Activated T-cell treated with anti-CD3 and anti-CD28 coated beads for 4 hours (primary cell): ENCODE measurements around the gene ENO1.
"Not testable (repeated sequence)": the region's sequence is repeated elsewhere in the genome, so short reads cannot be mapped to it uniquely, and the experiment has no call there.

ENCODE experiments used
- DNase-seq: peaks from one replicate; pipeline ENCODE4 v3.0.0-alpha.2; 2020

Gene ENO1

DNA sequence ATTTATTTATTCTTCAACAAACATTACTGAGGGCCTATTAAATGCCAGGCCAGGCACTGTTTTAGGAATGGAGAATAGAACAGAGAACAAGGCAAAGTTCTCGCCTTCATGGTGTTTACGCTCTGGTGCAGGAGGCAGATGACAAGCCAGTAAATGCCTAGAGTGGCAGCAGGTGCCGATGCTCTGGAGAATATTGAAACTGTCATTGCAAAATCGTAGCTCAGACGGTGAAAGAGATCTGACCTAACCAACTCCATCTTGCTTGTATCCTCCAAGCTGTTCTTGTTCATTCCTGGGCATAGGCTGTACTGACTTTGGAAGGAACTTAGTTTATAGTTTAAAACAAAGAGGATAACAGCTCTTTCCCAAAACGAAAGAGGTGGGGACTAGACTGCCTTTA lies 13.5 kb upstream of the ENO1 start:
- no peak for DNase-seq

DNA sequence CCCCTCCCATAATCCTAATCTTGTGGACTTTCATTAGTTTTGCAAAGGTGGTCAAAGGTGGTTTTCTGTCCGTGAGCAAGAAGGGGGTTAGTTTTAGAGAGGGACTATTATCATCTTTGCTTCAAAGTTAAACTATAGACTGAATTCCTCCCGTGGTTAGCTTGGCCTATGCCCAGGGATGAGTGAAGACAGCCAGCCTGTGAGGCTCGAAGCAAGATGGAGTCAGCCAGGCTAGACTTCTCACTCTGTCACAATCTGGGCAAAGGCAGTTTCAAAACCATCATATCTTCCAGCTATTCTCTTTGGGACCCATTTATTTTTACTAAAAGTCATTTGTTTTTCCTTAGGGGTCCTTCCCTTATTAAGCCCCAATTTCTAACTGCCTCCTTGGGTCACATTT lies 12.9 kb upstream of the ENO1 start:
- DNase-seq, result no peak

DNA sequence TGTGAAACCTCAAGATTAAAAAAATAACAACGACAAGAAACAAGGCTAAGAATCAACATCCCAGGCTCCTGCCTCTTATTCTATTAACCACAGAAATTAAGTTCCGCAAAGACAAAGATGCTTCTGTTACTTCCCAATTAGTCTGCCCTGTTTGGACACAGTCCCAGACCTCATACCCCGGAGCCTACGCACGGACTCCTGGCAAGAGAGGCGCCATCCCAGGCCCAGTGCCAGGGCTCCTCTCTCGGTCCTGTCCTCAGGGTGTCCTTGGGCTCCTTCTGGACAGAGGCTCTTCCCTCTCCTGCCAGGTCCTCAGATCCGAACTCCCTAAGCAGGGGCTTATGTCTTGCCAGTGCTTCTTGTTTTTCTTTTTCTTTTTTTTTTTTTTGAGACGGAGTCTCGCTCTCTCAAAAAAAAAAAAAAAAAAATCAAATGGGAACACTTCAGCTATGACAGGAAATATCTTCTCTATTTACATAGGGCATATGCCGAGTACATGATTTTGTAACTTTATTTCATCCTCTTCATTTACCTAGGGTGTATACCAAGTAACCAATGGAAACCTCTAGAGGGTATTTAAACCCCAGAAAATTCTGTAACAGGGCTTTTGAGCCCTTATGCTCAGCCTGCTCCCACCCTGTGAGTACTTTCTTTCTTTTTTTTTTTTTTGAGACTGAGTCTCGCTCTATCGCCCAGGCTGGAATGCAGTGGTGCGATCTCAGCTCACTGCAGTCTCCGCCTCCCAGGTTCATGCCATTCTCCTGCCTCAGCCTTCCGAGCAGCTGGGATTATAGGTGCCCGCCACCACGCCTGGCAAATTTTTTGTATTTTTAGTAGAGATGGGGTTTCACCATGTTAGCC lies 11.7 kb upstream of the ENO1 start:
- DNase-seq, result no peak

DNA sequence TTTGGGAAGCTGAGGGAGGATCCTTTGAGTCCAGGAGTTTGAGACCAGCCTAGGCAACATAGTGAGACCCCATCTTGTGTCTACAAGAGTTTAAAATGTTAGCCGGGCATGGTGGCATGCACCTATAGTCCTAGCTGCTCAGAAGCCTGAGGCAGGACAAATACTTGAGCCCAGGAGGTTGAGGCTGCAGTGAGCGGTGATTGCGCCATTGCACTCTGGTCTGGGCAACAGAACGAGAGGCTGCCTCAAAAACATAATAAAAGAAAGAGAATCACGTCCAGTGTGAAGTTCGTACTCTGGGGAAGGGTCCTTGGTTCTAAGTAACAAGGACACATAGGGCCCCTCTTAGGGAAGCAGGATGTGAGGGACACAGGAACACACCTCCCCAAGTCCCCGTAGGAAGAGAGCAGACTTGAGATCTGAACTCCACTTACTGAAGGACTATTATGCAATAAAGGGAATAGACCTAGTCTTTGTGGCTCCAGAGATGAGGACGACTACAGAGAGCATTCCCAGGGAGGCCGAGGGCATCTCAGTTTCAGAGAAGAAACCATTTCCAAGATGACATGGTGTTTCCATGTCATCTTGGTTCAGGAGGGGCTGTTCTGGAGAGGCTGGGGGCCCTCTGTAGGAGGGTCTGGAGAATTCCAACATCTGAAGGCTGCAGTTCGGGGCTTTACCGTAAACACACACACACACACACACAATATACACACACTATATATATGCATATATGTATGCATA lies 10.8 kb upstream of the ENO1 start:
- DNase-seq, result no peak

DNA sequence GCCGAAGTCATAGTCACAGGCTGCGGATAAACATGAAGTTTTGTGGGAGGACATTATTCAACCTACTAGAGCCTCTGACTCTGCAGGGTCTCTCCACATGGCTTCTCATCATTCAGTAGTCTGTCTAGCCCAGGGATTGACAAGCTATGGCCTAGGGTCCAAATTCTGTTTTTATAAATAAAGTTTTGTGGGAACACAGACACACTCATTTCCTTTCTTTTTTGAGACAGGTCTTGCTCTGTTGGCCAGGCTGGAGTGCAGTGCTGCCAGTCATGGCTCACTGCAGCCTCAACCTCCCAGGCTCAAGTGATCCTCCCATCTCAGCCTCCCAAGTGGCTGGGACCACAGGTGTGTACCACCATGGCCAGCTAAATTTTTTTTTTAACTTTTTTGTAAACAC lies 8.1 kb upstream of the ENO1 start:
- no peak for DNase-seq

DNA sequence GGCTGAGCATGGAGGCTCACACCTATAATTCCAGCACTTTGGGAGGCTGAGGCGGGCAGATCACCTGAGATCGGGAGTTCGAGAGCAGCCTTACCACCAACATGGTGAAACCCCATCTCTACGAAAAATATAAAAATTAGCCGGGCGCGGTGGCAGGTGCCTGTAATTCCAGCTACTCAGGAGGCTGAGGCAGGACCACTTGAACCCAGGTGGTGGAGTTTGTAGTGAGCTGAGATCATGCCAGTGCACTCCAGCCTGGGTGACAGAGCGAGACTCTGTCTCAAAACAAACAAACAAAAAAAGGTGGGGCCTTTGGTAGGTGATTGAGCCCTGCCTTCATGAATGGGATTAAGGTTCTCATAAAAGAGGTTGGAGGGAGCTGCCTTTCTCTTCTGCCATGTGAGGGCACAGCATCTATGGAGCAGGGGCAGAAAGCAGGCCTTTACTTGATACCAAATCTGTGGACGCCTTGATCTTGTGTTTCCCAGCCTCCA lies 7.6 kb upstream of the ENO1 start:
- not testable (repeated sequence) for DNase-seq

DNA sequence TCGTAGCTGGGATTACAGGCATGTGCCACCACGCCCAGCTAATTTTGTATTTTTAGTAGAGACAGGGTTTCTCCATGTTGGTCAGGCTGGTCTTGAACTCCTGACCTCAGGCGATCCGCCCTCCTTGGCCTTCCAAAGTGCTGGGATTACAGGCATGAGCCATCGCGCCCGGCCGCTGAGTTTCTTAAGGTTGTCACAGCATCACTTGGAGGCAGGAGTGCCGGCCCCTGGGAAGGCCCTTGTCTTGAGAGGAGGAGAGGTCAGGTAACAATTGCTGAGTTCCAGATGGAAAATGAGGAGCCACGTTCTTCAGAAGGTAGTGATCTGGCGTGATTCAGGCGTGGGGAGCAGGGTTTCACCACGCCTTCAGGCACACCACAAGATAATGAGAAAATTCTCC lies 5.6 kb upstream of the ENO1 start:
- DNase-seq, result not testable (repeated sequence)

DNA sequence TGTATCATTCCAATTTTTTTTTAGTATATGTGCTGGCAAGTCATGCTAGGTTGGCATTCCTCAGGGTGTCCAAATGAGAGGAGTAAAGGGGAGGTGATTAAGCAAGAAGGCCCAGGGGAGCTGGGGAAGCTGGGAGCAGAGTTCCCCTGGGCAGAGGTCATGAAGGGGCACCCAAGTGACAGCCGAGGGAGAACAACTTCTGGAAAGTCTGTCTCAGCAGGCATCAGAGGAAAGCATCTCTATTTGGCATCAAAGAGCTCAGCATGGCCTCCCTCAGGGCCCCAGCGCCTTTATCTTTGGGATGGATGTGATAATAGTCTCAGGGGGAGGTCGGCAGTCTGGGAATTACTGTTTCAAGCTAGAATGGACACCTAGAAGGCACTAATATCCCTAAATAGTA lies 5.0 kb upstream of the ENO1 start:
- DNase-seq, result no peak

DNA sequence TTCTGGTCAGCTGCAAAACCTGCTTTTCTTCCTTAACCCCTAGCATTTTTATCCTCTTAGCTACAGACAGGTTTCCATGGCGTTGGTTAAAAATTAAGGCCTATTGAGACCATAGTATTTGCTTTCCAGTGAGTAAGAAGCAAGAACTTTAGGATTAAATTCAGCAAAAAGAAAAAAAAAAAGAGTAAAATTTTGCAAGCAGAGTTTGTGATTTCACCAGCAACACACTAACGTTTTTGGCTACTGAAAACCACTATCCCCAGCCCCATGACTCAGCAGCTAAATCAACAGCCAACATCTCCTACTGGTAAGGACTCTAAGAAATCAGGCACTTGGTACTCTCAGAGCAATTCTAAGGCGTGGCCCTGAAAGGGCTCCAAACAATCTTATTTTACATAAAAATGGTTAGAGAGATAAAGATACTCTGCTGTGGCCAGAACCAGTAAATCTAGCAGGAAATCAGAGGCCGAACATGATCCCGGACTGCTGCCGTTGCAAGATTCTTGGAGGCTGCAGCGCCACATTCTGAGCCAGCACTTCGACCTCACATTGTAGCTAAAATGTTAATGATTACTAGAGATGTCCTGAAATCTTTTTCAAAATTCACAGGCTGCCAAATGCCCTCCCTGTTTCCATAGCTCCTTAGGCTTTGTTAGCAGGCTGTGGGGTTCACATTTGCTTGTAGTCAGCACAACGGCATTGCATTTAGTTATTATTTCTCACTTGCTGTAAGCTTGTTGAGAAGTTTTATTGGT lies 1.6 kb upstream of the ENO1 start:
- DNase-seq, result no peak

DNA sequence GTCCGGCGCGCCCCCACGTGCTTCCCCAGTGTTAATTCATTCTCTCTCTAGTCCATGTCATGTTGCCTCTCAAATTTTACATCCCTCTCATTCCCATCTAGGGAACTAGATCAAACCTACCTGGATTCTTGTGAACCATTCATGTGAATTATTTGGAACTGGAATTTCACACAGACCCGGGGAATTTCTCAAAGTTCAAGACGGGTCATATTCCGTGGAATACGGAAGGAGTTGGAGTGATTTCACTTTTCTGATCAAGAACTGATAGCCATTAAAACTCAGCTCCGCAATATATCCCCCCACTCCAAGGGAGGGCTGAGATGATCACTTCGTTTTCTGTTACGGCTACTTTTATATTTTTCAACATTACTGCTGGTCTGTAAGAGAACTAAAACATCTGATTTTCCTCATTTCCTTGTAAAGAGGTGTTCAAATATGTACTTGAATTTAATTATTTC lies 1.0 kb upstream of the ENO1 start:
- no peak for DNase-seq

DNA sequence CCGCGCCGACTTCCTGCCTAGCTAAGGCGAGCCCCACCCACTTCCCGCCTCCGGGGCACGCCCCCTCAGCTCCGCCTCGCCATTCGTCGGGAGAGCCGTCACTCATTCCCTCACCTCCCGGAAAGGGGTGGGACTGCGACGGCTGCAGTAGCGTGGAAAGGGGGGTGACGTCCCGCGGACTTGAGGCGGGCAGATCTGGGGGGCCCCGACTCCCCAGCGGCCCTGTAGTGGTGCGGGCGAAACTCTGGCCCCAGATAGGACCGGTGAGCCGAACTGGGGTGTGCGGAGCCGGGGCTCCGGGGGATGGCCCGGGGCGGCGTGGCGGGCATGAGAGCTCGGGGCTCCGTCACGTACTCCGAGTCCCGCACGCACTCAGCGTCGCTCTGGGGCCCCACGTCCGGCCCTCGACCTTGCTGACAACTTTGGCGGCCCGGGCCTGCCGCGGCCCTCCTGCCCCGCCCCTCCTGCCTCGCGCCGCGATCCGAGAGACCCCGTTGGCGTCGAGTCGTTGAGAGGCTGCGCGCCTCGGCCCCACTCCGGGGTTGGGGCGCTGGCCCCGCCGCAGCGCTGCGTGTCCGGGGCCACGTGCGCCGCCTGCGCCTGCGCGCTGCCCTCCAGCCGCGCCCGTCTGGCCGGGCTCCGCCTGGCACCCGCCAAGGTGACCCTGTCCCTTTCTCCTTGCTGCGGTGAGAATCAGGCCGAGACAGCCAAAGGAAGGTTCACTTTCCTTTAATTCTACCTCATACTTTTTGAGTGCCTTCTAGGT lies 395 bp upstream of the ENO1 start:
- peak; percentile 100 for DNase-seq

DNA sequence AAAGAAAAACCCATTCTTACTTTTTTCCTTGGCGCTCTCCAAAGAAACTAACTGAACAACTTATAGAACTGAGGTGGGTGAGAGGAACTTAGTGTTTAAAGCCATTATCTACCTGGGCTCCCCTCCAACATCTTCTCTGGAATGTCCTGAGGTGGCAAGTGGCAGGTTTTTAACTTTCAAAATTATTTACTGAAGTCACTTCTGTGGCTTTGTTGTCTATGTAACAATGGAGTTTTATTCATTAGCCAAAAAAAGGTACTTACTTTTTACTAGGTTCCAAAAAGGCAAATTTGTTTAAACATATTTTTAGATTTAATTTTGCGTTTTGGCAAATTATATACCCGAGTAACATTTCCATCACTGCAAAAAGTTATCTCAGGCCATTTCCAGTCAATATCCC lies 2.4 kb downstream of the ENO1 start:
- DNase-seq, result no peak

DNA sequence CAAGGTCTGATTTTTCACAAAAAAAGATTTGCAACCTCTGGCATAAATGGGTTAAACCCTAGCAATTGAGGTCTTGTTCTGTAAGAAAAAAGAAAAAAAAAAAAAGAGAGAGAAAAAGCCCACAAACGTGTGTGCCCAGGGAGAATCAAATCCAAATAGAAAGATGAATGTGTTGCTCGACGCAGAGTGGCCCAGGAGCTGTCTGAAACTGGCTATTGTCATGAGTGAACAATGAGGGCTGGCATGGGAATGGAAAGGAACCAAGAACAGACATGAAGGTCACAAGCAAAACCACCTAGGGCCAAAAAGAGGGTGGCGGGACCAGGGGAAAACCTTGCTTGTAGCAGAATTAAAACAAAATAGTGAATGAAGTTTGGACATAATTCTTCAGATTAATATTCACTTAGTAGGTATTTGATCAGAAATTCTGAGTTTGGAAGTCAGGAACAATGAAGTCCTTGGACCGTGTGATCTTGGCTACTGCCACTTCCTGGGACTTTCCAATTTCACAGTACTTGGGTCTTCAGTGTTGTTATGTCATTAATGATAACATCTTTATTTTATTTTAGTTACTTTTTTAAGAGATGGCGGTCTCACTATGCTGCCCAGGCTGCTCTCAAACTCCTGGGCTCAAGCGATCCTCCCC lies 3.1 kb downstream of the ENO1 start:
- no peak for DNase-seq

DNA sequence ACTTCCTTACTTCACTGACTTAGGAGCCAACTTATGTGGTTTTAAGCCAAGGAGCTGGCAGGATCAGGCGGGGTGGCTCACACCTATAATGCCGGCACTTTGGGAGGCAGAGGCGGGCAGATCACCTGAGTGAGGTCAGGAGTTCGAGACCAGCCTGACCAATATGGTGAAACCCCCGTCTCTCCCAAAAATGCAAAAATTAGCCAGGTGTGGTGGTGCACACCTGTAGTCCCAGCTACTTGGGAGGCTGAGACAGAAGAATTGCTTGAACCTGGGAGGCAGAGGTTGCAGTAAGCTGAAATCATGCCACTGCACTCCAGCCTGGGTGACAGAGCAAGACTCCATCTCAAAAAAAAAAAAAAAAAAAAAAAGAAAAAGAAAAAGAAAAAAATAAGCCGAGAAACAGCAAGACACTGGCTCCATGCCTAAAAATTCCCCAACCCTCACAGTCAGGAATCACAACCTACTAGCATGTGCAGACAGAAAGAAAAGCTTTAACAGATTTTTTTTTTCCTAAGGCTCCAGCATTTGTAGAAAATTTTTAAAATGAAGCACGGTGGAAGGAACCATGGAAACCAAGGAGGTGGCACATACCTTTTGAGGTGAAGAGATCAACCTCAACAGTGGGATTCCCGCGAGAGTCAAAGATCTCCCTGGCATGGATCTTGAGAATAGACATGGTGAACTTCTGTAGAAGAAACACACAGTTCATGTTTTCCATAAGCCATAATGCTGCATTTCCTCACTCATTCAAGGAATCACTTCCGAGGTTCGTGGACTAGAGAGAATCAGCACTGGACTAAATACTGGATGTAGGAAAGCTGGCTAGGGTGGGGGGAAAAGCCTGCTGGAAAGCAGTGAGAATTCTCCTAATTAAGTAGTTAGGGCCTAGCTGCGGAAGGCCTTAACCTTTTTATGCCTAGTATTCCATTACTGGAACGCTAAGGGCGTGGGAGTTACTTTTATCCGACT lies 4.0 kb downstream of the ENO1 start:
- no peak for DNase-seq

DNA sequence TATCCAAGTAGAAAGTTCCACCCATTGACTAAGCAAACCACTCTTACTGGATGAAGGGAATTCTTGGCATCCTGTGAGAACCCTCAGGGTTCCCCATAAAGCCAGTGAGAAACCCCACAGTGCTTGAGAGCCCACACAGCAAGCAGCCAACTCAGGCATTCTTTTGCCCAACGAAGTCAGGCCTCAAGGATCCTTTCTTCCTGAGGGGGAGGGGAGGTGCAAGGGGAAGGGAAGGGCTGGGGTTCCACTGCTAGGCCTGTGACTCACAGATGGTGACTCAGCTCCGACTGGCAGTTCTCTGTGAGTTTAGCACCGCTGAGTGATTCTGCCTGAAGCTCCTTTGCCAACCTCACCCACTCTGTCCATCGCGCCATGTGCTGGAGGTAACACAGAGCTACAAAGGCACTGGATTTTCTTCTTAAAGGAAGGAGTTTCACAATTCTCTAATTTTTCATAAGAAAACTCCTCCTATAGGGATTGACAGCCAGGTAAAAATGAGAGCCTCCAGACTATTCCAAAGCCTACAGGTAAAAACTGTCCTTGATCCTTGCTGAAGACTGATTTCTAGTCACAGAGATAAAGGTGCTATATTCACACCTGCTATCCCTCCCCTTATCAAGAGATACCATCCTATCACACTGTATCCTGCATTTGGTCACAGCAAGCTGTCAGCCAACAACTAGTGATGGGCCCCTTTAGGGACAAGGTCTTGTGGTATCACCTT lies 4.8 kb downstream of the ENO1 start:
- peak; percentile 82 for DNase-seq

DNA sequence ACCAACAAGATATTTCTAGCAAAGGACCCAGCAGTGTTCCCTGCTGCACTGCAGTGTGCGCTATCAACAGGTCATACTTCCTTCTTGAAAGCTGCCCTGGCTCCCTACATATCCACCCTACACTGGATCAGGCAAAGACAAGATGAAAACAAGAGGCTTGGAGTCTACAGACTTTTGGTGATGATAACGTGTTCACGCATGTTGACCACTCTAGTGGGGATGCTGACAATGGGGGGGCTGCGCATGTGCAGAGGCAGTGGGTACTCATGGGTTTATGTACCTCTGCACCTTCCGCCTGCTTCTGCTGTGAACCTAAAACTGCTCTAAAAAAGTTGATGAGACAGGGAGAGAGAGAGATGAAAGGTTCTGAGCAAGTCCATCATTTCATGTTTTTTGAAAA lies 5.5 kb downstream of the ENO1 start:
- no peak for DNase-seq

DNA sequence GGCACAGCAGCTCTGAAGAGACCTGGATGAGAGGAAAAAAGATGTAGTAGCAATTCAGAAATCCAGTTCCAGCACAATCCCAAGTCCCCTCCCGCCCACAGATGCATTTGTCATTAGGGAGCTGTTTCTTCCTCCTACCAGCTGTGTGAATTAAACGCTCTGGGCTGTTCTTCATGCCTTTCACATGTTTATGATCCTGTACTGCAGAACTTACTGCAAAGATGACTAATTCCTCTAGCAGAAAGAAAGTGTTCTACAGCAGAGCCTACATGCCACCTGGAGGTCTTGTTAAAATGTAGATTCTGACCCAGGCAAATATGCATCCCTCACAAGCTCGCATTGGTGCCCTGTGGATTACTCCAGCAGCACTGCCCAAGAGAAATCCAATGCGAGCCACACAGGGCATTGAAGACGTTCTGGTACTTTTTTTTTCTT lies 6.5 kb downstream of the ENO1 start:
- no peak for DNase-seq

DNA sequence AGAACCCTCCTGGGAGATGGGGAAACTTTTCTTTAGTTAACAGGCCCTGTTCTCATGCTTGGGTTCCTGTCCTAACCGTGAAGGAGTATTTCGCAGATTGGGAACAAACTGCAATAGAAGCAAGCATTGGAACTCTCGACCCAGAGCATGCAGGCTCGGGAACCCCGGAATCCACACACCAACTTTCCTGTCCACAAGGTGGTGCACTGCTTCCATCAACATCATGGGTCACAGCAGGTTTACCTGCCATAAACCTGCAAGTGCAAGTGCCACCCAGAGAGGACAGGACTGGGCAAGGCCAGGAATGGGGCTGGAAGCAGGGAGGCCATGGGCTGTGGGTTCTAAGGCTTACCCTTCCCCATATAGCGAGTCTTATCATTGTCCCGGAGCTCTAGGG lies 6.9 kb downstream of the ENO1 start:
- DNase-seq, result no peak

DNA sequence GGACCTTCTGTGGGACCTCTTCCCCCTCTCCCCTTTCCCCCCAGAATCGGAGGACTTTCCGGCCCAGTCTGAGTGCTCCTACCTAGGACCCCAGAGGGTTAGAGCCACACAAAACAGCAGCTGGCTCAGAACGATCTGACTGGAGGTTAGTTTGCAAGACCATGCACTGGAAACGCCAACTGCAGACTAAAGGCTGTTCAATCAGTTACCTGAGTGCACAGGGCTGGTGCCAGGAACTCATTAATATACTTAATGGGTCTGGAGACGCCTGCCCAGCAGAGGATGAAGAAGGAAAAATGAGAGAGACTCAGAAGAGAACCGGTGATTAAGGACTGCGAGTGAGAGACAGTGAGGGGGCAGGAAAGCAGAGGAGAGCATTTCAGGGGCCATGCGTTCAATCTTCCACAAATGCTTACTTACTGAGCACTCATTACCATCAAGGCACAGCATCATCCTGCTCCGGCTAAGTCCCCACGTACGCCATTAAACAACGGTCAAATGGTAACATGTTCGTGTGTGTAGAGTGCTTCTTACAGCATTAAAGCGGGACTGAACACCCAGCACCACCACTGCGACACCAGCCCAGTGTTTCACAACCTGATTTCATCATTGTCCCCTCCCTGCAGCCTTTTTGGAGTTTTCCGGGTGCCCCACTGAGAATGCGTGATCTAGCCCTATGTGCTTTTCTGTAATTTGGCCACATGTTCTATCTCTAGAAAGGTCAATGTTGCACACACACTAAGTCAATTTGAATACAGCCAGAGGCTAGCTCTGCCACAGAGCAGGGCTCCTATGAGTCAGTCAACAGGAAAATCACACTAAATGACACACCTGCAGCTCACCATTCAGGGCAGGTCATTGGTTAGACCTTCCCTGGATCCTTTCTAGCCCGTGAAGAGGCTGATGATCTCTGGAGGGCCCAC lies 7.6 kb downstream of the ENO1 start:
- DNase-seq, result no peak
